Measurements from ENCODE around the gene PRRT4. TPM values are rescaled to one million over a fixed set of nuclear protein-coding genes. Genes with fewer than 3 reads are reported as not detected.

Gene PRRT4
- total RNA-seq, 1 experiment from 2014 or later, result not detected

DNA sequence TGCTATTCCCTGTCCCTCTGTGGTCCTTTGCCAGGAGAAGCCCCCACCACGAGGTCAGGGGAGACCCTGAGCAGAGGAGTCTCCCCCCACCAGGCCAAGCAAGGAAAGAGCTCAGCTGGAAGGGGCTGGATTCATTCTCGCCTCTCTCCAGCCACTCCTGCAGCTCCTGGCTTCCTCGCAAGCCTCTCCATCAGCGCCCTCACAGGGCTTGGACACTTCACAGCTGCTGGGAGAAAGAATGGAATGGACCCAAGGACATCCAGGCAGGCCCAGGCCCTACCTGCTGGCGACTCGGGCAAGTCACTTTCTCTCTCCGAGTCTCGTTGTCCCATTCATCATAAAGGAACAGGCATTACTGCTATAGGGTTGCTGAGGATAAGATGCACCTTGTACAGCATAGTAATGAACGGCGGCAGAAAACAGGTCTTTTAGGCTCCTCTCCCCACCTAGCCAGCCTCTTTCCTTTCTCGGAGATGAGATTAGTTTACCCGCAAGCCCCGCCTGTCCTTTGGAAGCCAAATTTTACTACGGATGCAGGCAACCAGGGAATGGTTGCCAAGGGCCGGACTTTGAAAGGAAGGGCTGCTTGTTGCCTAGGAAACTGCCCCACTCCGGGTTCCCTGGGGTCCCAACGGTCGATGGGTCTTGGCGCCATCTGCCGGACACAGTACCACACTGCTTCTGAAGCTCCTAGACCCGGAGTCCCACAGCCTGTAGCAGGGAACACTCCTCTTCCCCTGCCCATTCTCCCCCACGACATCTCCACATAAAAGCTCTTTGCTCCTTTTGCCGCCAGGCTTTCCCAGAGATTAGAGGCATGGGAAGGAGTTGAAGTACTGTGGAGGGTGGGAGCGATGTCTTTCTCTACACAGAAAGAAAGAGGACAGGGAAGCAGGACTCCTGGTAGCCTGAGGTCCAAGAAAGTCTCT, 26.0 kb upstream of the PRRT4 start:
- ChIA-PET POLR2A (interaction anchor here (1.1 to 3.5 kb wide), 2 partner anchors 39 to 43 kb away, joined by 4 to 18 read pairs; partner anchors contain the start of gene RBM28), CTCF (interaction anchor here (0.5 to 14.9 kb wide), 43 partner anchors 8 to 1044 kb away, joined by 3 to 372 read pairs (median 4); partner anchors contain the start of gene RBM28)
- no peaks in the 10 kb centered on the region for H3K36me3 Mint-ChIP-seq (ENCODE audit: insufficient read depth, unreplicated experiment)
- peak; percentile 78 for DNase-seq (ENCODE audit: unreplicated experiment)
- H3K9me3 Mint-ChIP-seq (ENCODE audit: unreplicated experiment), result no peaks in the 10 kb centered on the region
- intact Hi-C loops (cut with micrococcal nuclease), result loop anchor here (1.0 to 10.0 kb wide), 2 partner anchors 40 to 833 kb away; no protein-coding TSS in a partner anchor
- H3K4me3 Mint-ChIP-seq (ENCODE audit: unreplicated experiment), result no peak overlapping the region
- TF ChIP-seq, protein P1, sequence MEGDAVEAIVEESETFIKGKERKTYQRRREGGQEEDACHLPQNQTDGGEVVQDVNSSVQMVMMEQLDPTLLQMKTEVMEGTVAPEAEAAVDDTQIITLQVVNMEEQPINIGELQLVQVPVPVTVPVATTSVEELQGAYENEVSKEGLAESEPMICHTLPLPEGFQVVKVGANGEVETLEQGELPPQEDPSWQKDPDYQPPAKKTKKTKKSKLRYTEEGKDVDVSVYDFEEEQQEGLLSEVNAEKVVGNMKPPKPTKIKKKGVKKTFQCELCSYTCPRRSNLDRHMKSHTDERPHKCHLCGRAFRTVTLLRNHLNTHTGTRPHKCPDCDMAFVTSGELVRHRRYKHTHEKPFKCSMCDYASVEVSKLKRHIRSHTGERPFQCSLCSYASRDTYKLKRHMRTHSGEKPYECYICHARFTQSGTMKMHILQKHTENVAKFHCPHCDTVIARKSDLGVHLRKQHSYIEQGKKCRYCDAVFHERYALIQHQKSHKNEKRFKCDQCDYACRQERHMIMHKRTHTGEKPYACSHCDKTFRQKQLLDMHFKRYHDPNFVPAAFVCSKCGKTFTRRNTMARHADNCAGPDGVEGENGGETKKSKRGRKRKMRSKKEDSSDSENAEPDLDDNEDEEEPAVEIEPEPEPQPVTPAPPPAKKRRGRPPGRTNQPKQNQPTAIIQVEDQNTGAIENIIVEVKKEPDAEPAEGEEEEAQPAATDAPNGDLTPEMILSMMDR (IDR thresholded peaks at IDR 0.05; ENCODE audit: unreplicated experiment), result peak; percentile 89
- BruUV-seq (replicated peaks), result no TSS peak
- H3K27me3 Mint-ChIP-seq (ENCODE audit: insufficient read depth, unreplicated experiment), result no peaks in the 10 kb centered on the region
- H3K27ac Mint-ChIP-seq (ENCODE audit: low read depth, unreplicated experiment), result no peak overlapping the region
- peaks cover 11% of the 10 kb centered on the region for H3K4me1 Mint-ChIP-seq (ENCODE audit: insufficient read depth, unreplicated experiment)

DNA sequence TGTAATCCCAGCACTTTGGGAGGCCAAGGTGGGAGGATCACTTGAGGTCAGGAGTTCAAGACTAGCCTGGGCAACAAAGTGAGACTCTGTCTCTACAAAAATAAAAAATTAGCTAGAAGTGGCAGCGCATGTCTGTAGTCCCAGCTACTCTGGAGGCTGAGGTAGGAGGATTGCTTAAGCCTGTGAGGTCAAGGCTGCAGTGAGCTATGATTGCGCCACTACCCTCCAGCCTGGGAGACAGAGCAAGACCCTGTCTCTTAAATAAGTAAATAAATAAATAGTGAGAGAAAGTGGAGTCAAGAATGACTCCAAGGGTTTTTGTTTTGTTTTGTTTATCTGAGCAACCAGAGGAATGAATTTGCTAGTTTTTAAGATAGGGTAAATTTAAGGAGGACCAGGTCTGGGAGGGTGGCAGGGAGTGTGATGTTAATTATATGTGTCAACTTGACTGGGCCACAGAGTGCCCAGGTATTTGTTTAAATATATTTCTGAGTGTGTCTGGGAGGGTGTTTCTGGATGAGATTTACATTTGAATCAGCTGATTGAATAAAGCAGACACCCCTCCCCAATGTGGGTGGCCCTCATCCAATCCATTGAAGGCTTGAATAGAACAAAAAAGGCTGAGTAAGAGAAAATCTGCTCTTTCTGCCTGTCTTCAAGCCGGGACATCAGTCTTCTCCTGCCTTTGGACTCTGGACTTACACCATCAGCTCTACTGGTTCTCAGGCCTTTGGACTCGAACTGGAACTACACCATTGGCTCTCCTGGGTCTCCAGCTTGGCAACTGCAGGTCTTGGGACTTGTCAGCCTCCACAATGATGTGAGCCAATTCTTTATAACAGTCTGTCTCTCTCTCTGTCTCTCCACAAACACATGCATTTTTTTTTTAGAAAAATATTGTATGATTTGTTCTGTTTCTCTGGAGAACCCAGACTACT, 24.8 kb upstream of the PRRT4 start:
- H3K4me3 Mint-ChIP-seq (ENCODE audit: unreplicated experiment), result no peak overlapping the region
- peaks cover 14% of the 10 kb centered on the region for H3K4me1 Mint-ChIP-seq (ENCODE audit: insufficient read depth, unreplicated experiment)
- no peaks in the 10 kb centered on the region for H3K9me3 Mint-ChIP-seq (ENCODE audit: unreplicated experiment)
- intact Hi-C loops (cut with micrococcal nuclease), result loop anchor here (10.0 kb wide), 1 partner anchor 831 kb away; no protein-coding TSS in a partner anchor
- H3K27me3 Mint-ChIP-seq (ENCODE audit: insufficient read depth, unreplicated experiment), result no peaks in the 10 kb centered on the region
- TF ChIP-seq, protein P1 (IDR thresholded peaks at IDR 0.05; ENCODE audit: unreplicated experiment), result no peak
- H3K36me3 Mint-ChIP-seq (ENCODE audit: insufficient read depth, unreplicated experiment), result no peaks in the 10 kb centered on the region
- no peak for DNase-seq (ENCODE audit: unreplicated experiment)
- ChIA-PET POLR2A (interaction anchor here (0.7 to 3.5 kb wide), 2 partner anchors 15 to 38 kb away, joined by 3 to 18 read pairs; no protein-coding TSS in a partner anchor), CTCF (interaction anchor here (0.5 to 14.9 kb wide), 30 partner anchors 9 to 1045 kb away, joined by 3 to 372 read pairs (median 4); partner anchors contain the start of gene RBM28)
- BruUV-seq (replicated peaks), result no TSS peak
- no peak overlapping the region for H3K27ac Mint-ChIP-seq (ENCODE audit: low read depth, unreplicated experiment)

DNA sequence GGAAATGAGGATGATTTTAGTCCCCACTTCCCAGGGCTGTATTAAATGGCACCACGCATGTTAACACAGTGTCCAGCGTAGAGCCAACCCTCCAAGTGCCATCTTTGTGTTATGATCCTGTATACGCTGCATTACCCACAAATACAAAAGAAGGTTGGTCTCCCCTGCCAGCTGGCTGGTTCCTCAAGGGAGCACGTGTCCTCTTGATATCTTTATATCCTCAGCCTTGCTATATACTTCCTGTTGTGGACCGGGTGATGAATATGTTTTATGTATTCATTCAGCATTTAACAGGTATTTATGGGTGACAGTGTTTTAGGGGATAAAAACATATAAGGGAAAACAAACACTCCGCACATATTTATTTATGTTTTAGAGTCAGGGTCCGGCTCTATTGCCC, 23.2 kb upstream of the PRRT4 start:
- no peak for DNase-seq (ENCODE audit: unreplicated experiment)
- no TSS peak for BruUV-seq (replicated peaks)
- Mint-ChIP-seq H3K27me3 (ENCODE audit: insufficient read depth, unreplicated experiment) (no peaks in the 10 kb centered on the region), H3K4me3 (ENCODE audit: unreplicated experiment) (no peak overlapping the region), H3K9me3 (ENCODE audit: unreplicated experiment) (no peaks in the 10 kb centered on the region), H3K36me3 (ENCODE audit: insufficient read depth, unreplicated experiment) (no peaks in the 10 kb centered on the region), H3K27ac (ENCODE audit: low read depth, unreplicated experiment) (no peak overlapping the region), H3K4me1 (ENCODE audit: insufficient read depth, unreplicated experiment) (peaks cover 17% of the 10 kb centered on the region)
- TF ChIP-seq, protein P1 (IDR thresholded peaks at IDR 0.05; ENCODE audit: unreplicated experiment), result no peak
- intact Hi-C loops (cut with micrococcal nuclease), result loop anchor here (10.0 kb wide), 1 partner anchor 830 kb away; no protein-coding TSS in a partner anchor
- POLR2A ChIA-PET, result interaction anchor here (3.5 kb wide), 1 partner anchor 36 kb away, joined by 18 read pairs; no protein-coding TSS in a partner anchor
- CTCF ChIA-PET, result interaction anchor here (0.7 to 14.9 kb wide), 2 partner anchors 29 to 37 kb away, joined by 4 to 372 read pairs; partner anchors contain the start of gene RBM28
